Peyer's patch (tissue), 4 donors: Measurements from ENCODE around the gene DGKE.

Experiments
- CTCF ChIP-seq, 6 experiments: fragments of 450-650 bp in 4 of 6; fragments of 200-600 bp in 2 of 6; sonication (generic) in 1 of 6; IDR thresholded peaks; one replicate each; pipeline ENCODE4 v1.5.1; 2017 to 2019; ENCODE audit warnings: antibody characterized with exemption in 6 of 6, mild to moderate bottlenecking in 3 of 6, moderate library complexity in 1 of 6
- POLR2A ChIP-seq, 2 donors: fragments of 450-650 bp; IDR thresholded peaks; one replicate each; pipeline ENCODE4 v1.5.1; 2017; ENCODE audit warnings: antibody characterized with exemption in 2 of 2, mild to moderate bottlenecking in 2 of 2, moderate library complexity in 2 of 2

- TF ChIP-seq POLR2A (IDR thresholded peaks at IDR 0.05) (no peak), CTCF (IDR thresholded peaks at IDR 0.05) (no peak)
Observed at GRCh38 chr17:56808503-56808902, 25.4 kb upstream of the DGKE start.
